MG63 (cell line): Measurements from ENCODE around the gene PSMD13. TPM values are rescaled to one million over a fixed set of nuclear protein-coding genes. Genes with fewer than 3 reads are reported as not detected.
"Not testable (repeated sequence)": the region's sequence is repeated elsewhere in the genome, so short reads cannot be mapped to it uniquely, and the experiment has no call there.

Experiments
- DNase-seq: peaks from one replicate; pipeline ENCODE4 v3.0.0-alpha.2; 2020
- H3K27me3 ChIP-seq: fragments of 250-450 bp; sonication (Bioruptor Pico); 2 replicates; pipeline ENCODE4 v1.5.1; 2020; ENCODE audit warnings: mild to moderate bottlenecking, moderate library complexity
- H3K36me3 ChIP-seq: fragments of 250-450 bp; sonication (Bioruptor Pico); 2 replicates; pipeline ENCODE4 v1.5.1; 2020; ENCODE audit warnings: mild to moderate bottlenecking, moderate library complexity
- H3K4me3 ChIP-seq: fragments of 250-450 bp; sonication (Bioruptor Pico); 2 replicates; pipeline ENCODE4 v1.5.1; 2020; ENCODE audit warnings: mild to moderate bottlenecking, moderate library complexity
- H3K9me3 ChIP-seq: fragments of 250-450 bp; sonication (Bioruptor Pico); 2 replicates; pipeline ENCODE4 v1.5.1; 2020; ENCODE audit warnings: mild to moderate bottlenecking, moderate library complexity
- total RNA-seq: library from RNA; depleted of rRNA; stranded (reverse); fragments of >200 nt; shearing (Covaris generic); gene quantifications from 2 replicates; pipeline ENCODE4 v1.2.3, GENCODE V29; 2014; ENCODE audit warnings: low replicate concordance

PSMD13 gene
- total RNA-seq, 1 experiment from 2014 or later, result 287 TPM

GRCh38 chr11:211295-211694 is 25.5 kb upstream of the PSMD13 start:
- no peaks in the 10 kb centered on the region for H3K27me3 ChIP-seq
- no peaks in the 10 kb centered on the region for H3K9me3 ChIP-seq
- peaks cover 78% of the 10 kb centered on the region for H3K36me3 ChIP-seq
- H3K4me3 ChIP-seq, result no peak overlapping the region
- no peak for DNase-seq

- Histone ChIP-seq H3K9me3 (no peaks in the 10 kb centered on the region), H3K27me3 (no peaks in the 10 kb centered on the region), H3K36me3 (peaks cover 73% of the 10 kb centered on the region), H3K4me3 (no peak overlapping the region)
- DNase-seq, result no peak
These were observed 25.0 kb upstream of the PSMD13 start for GRCh38 chr11:211741-212140.

GRCh38 chr11:212150-213100 is 24.4 kb upstream of the PSMD13 start:
- Histone ChIP-seq H3K9me3 (no peaks in the 10 kb centered on the region), H3K4me3 (no peak overlapping the region), H3K36me3 (peaks cover 70% of the 10 kb centered on the region), H3K27me3 (no peaks in the 10 kb centered on the region)
- no peak for DNase-seq

- no peak overlapping the region for H3K4me3 ChIP-seq
- no peaks in the 10 kb centered on the region for H3K9me3 ChIP-seq
- H3K36me3 ChIP-seq, result peaks cover 68% of the 10 kb centered on the region
- no peak for DNase-seq
- no peaks in the 10 kb centered on the region for H3K27me3 ChIP-seq
These were observed 23.7 kb upstream of the PSMD13 start for GRCh38 chr11:213111-213510.

DNA sequence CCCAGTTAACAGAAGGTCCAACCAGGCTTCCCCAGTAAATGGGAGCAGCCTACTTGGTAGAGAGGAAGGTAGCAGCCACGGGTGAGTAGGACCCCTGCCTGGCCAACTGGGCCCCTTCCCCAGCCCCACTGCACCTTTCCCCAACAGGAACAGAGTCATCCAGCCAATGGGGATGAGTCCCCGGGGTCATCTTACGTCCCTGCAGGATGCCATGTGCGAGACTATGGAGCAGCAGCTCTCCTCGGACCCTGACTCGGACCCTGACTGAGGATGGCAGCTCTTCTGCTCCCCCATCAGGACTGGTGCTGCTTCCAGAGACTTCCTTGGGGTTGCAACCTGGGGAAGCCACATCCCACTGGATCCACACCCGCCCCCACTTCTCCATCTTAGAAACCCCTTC is 22.7 kb upstream of the PSMD13 start:
- H3K36me3 ChIP-seq, result peaks cover 68% of the 10 kb centered on the region

DNA sequence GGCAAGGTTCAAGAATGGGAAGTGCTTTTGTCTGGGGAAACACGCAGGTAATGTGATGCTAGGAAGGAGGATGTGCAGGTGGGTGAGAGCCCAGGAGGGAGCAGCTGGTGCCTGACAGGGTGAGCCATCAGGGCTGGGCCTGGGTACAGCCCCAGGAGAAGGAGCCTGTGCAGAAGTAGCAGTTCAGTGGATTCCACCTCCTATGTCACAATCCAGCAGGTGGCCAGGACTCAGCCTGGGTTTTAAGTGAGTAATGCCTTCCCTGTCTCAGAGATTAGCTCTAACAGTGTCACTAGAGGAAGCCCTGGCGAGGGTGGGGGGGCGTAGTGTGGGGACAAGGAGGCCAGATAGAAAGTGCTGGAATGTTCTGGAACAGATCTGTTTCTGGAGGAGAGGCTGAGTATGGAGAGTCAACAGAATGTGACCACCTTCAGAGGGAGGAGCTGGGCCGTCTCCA is 21.2 kb upstream of the PSMD13 start:
- Histone ChIP-seq H3K36me3 (peaks cover 53% of the 10 kb centered on the region), H3K4me3 (no peak overlapping the region), H3K27me3 (no peaks in the 10 kb centered on the region), H3K9me3 (no peaks in the 10 kb centered on the region)
- DNase-seq, result no peak

More for the DNA sequence above, 22.7 kb upstream of the PSMD13 start:
- no peak for DNase-seq
- no peaks in the 10 kb centered on the region for H3K9me3 ChIP-seq
- H3K4me3 ChIP-seq, result no peak overlapping the region
- H3K27me3 ChIP-seq, result no peaks in the 10 kb centered on the region

DNA sequence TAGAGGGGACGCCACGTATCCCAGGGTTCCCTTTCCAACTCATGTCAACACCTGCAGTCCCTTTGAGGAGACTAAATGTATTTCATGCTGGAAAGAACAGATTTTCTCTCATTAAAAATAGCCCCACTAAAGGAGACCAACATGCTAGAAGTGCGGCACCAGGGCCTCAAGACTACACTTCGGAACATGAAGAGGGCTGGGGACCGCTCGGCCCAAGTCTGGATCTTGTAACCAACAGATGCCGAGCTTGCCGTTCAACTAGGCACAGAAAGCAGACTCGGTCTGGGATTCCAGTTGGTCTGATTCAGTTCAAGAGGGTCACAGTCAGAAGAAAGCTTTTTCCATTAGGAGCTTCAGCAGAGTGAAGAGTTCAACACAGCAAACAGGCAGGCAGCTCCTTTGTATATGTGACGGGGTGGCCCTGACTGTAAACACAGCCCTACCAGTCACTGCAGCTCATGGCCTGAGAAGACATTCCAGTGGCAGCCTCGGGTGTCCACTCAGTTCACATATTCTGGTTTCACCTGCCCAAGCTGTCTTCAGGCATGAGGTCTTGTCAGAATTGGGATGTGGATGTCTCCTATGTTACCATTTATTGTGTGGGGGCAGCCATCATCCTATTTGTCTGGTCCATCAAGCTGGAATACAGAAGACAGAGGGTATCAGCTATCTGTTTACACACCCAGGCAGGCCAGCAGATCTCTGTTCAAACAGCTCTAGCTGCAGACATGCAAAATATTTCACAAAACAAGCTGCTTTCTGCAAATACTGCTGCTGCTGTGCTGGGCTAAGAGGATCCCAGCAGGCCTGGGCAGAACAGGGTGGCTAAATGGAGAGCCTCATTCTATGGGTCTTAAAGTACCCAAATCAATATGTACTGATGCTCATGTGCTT is 20.4 kb upstream of the PSMD13 start:
- Histone ChIP-seq H3K4me3 (no peak overlapping the region), H3K9me3 (no peaks in the 10 kb centered on the region), H3K36me3 (peaks cover 46% of the 10 kb centered on the region), H3K27me3 (no peaks in the 10 kb centered on the region)
- DNase-seq, result no peak

- no peaks in the 10 kb centered on the region for H3K27me3 ChIP-seq
- no peaks in the 10 kb centered on the region for H3K9me3 ChIP-seq
- peaks cover 32% of the 10 kb centered on the region for H3K36me3 ChIP-seq
- DNase-seq, result no peak
- H3K4me3 ChIP-seq, result no peak overlapping the region
These were observed 19.1 kb upstream of the PSMD13 start for GRCh38 chr11:217704-218103.

DNA sequence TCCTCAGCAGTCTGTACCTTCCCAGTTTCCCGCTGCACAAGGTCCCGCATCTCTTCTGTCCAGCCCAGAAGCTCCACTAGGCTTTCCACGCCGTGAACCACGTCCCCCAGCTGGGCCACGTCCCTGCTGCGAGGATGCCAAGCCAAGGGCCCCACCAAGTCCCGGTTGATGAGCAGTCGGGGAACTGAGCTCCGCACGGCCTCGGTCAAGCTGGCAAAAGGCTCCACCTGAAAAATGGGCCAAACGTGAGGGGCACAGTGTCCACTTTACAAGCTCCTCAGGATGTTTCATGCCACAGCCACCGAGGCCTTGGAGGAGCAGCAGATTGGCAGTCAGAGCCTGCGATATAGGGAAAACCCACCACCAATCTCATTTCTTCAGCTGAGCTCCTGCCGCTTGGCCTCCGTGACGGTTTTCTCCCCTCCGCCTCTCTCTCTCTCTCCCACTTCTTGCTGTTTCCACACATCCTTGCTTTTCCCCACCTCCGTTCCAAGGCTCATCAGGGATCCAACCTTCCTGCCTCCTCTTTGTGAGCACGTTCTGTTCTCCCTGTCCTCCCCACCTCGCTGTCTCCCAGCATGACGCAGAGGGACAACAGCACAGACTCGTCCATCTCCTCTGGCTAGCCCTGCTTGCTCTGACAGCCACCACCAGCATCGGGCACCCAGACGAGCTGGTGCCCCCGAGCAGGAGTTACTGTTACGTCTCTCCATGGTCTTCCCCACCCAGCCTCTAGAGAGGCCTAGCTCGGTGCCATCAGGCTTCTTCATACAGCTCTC is 17.8 kb upstream of the PSMD13 start:
- Histone ChIP-seq H3K9me3 (no peaks in the 10 kb centered on the region), H3K27me3 (no peaks in the 10 kb centered on the region), H3K36me3 (peaks cover 21% of the 10 kb centered on the region), H3K4me3 (no peak overlapping the region)
- DNase-seq, result no peak

DNA sequence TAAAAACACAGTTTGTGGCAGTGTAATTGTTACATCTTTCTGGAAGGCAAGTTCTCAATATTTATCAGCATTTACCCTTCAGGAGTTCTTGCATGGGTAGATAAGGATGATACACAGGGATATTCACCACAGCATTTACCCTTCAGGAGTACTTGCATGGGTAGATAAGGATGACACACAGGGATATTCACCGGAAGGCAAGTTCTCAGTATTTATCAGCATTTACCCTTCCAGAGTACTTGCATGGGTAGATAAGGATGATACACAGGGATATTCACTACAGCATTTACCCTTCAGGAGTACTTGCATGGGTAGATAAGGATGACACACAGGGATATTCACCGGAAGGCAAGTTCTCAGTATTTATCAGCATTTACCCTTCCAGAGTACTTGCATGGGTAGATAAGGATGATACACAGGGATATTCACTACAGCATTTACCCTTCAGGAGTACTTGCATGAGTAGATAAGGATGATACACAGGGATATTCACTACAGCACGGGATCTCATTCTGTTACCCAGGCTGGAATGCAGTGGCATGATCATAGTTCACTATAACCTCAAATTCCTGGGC is 16.0 kb upstream of the PSMD13 start:
- H3K4me3 ChIP-seq, H3K27me3 ChIP-seq, DNase-seq, H3K9me3 ChIP-seq, H3K36me3 ChIP-seq: not testable (repeated sequence)

GRCh38 chr11:221539-221938 is 15.2 kb upstream of the PSMD13 start:
- Histone ChIP-seq H3K9me3 (no peaks in the 10 kb centered on the region), H3K27me3 (no peaks in the 10 kb centered on the region), H3K4me3 (no peak overlapping the region), H3K36me3 (no peaks in the 10 kb centered on the region; the same call in 1 of the 2 replicates)
- DNase-seq, result no peak

DNA sequence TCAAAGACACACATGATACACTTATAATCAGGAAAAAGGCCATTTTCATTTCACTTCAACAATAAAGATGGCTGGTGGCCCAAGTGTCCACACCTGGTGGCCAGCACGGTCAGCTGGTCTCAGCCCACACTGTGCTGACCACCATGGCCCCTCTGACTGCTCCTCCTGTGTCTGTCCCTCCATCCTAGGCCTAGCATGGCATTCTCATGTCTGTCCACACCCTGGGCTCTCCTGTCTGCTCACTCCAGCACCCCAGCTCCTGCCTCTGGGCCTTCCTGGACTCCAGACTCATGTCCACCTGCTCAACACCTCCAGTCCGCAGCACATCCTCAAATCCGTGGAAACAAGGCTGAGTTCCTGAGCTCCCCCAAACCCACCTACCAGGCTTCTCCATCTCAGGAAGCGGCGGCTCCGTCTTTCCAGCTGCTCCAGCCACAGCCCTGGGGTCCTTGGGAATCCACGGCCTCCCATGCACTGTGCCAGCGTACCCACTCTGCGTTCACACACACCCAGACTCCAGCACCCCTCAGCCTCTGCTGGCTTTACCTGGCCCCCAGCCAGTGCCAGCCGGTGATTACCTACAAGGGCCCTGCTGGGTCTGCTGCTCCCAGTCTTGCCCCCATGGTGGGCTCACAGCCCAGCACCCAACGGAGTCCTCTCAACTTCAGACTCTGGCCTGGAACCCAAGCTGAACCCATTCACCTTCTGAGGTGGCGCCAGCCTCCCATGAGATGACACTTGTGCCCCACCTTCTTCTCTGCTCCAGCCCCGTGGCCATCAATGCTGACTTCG is 14.6 kb upstream of the PSMD13 start:
- Histone ChIP-seq H3K27me3 (no peaks in the 10 kb centered on the region), H3K4me3 (no peak overlapping the region), H3K36me3 (no peaks in the 10 kb centered on the region; the same call in 1 of the 2 replicates), H3K9me3 (no peaks in the 10 kb centered on the region)
- DNase-seq, result no peak

DNA sequence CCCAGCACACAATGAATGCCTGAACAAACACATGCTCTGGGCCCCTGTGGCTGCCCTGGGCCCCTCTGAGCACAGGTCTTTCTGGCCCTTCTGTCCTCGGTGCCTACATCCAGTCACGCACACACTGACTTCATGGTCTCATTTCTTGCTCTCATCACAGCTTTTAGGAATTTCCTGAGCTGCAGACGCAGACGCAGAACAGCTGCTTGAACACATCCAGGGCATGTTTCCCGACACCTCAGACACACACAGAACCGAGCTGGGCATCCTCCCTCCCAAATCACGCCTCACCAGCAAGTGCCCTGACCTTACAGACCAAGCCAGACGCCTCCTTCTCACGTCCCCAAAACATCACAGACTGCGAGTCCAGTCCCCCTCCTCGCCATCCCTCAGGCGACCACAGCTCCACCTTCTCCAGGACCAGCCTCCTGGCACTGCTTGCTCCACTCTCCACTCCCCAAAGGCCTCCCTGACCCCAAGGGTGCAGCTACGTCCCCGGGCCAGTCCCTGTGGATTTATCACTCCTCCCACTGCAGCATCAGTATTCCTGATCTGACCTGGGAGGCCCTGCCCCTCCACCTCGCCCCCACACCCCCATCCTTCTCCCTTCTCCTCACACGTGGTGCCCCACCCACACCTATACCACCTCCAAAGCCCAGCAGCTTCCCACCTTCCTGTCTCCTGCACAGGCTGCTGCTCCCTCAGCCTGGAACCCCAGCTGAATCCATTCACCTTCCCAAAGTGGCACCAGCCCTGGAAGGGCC is 13.6 kb upstream of the PSMD13 start:
- no peaks in the 10 kb centered on the region for H3K9me3 ChIP-seq
- no peak for DNase-seq
- no peak overlapping the region for H3K4me3 ChIP-seq
- no peaks in the 10 kb centered on the region; the same call in 1 of the 2 replicates for H3K36me3 ChIP-seq
- H3K27me3 ChIP-seq, result no peaks in the 10 kb centered on the region

DNA sequence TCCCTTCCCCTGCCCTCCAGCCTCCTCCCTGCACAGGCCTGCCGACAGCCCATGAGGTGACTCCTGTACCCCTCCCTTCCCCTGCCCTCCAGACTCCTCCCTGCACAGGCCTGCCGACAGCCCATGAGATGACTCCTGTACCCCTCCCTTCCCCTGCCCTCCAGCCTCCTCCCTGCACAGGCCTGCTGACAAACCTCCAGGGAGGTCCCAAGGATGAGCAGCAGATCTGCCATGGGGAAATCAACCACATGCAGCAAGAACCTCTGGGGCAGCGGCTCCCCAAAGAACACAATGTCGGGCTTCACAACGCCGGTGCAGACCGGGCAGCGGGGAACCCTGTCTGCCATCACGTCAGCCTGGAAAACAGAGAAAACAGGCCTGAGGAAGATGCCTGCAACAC is 12.9 kb upstream of the PSMD13 start:
- no peak overlapping the region for H3K4me3 ChIP-seq
- no peaks in the 10 kb centered on the region; the same call in 1 of the 2 replicates for H3K36me3 ChIP-seq
- H3K9me3 ChIP-seq, result no peaks in the 10 kb centered on the region
- H3K27me3 ChIP-seq, result no peaks in the 10 kb centered on the region
- no peak for DNase-seq

DNA sequence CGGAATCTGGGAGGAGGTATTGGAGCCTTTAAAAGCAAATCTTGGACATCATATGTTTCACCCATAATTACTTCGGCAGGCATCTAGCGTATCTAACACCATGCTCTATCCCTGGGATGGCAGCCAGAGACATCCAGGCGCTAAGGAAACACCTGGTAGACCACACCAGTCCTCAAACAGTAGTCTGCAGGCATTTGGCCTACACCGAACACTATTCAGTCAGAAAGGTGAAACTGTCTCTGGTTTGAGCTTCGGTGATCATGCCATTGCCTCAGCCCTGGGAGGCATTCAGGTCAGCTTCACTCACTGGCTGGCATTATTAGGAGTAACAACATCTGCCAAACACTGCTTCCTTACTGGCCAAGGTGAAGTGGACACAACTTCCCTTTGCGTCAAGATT is 12.4 kb upstream of the PSMD13 start:
- Histone ChIP-seq H3K36me3 (no peaks in the 10 kb centered on the region; the same call in 1 of the 2 replicates), H3K27me3 (no peaks in the 10 kb centered on the region), H3K4me3 (no peak overlapping the region), H3K9me3 (no peaks in the 10 kb centered on the region)
- no peak for DNase-seq
